Astrocyte of the spinal cord (primary cell): ENCODE data around the gene CCDC12.

Experiments used
- DNase-seq: peaks from one replicate; pipeline ENCODE4 v3.0.0; 2011; ENCODE audit warnings: low read depth, low spot score
- H3K4me3 ChIP-seq: 2 replicates; pipeline ENCODE4 v1.5.1; 2011; ENCODE audit warnings: low read depth, mild to moderate bottlenecking, low read length, moderate library complexity
- CTCF ChIP-seq: IDR thresholded peaks from 2 replicates; pipeline ENCODE4 v1.5.1; 2012; ENCODE audit warnings: low read depth, mild to moderate bottlenecking, low read length, inconsistent platforms
- in situ Hi-C: cut with HindIII; loops from 2 replicates; pipeline ENCODE4 v1.10.0; 2017; ENCODE audit warnings: low sequenced_read_pairs

CCDC12 gene

GRCh38 chr3:46997453-46998091, 21.0 kb upstream of the CCDC12 start:
- no peak for DNase-seq
- in situ Hi-C loops: no loop called here
- H3K4me3 ChIP-seq: no peak overlapping the region
- no peak for TF ChIP-seq CTCF

- no peak for DNase-seq
- H3K4me3 ChIP-seq: no peak overlapping the region
- in situ Hi-C loops: no loop called here
- TF ChIP-seq CTCF: no peak
These were observed 20.3 kb upstream of the CCDC12 start for GRCh38 chr3:46996689-46997452.

- no peak for TF ChIP-seq CTCF
- DNase-seq: no peak
- H3K4me3 ChIP-seq: no peak overlapping the region
- in situ Hi-C loops: no loop called here
These were observed 19.5 kb upstream of the CCDC12 start for GRCh38 chr3:46995901-46996562.

- no peak for DNase-seq
- TF ChIP-seq CTCF: no peak
These were observed 18.5 kb upstream of the CCDC12 start for GRCh38 chr3:46994801-46995731.

GRCh38 chr3:46993986-46994385, 17.4 kb upstream of the CCDC12 start:
- no peak overlapping the region for H3K4me3 ChIP-seq
- in situ Hi-C loops: no loop called here
- TF ChIP-seq CTCF: no peak
- DNase-seq: no peak

More at GRCh38 chr3:46994801-46995731, 18.5 kb upstream of the CCDC12 start:
- H3K4me3 ChIP-seq: no peak overlapping the region
- in situ Hi-C loops: no loop called here

- TF ChIP-seq CTCF: no peak
- no peak overlapping the region for H3K4me3 ChIP-seq
- in situ Hi-C loops: no loop called here
- DNase-seq: no peak
These were observed 16.7 kb upstream of the CCDC12 start for GRCh38 chr3:46993292-46993691.
